C4-2B (cell line): ENCODE results near the gene ATXN7L2.

ENCODE experiments used
- CTCF ChIP-seq: fragments of 450-650 bp; conservative IDR thresholded peaks from 2 replicates; pipeline ENCODE4 v1.5.1; 2017; ENCODE audit warnings: mild to moderate bottlenecking
- ZFX ChIP-seq: fragments of 450-650 bp; IDR thresholded peaks from 2 replicates; pipeline ENCODE4 v1.6.1; 2017

- no peak for TF ChIP-seq CTCF
- TF ChIP-seq ZFX: no peak
These were observed 17.6 kb upstream of the ATXN7L2 start for GRCh38 chr1:109466125-109466451.
